IgD-negative memory B cell (primary cell): ENCODE measurements around the gene KLHL41. TPM values are rescaled to one million over a fixed set of nuclear protein-coding genes. Genes with fewer than 3 reads are reported as not detected.
"Not testable (repeated sequence)": the region's sequence is repeated elsewhere in the genome, so short reads cannot be mapped to it uniquely, and the experiment has no call there.

ENCODE experiments used
- H3K27ac Mint-ChIP-seq, 3 donors: one replicate each; pipeline ENCODE4 v1.8.0; 2020 to 2022; ENCODE audit warnings: mild to moderate bottlenecking in 3 of 3, mixed read lengths in 3 of 3, moderate library complexity in 1 of 3
- H3K27me3 Mint-ChIP-seq: one replicate; pipeline ENCODE4 v1.8.0; 2021; ENCODE audit warnings: mixed read lengths
- H3K36me3 Mint-ChIP-seq: one replicate; pipeline ENCODE4 v1.8.0; 2020; ENCODE audit warnings: mild to moderate bottlenecking, mixed read lengths
- H3K4me1 Mint-ChIP-seq, 3 donors: one replicate each; pipeline ENCODE4 v1.8.0; 2020 to 2022; ENCODE audit warnings: mixed read lengths in 3 of 3, mild to moderate bottlenecking in 1 of 3
- H3K4me3 Mint-ChIP-seq, 4 donors: one replicate each; pipeline ENCODE4 v1.8.0; 2020 to 2022; ENCODE audit warnings: mild to moderate bottlenecking in 4 of 4, mixed read lengths in 4 of 4, moderate library complexity in 3 of 4
- H3K9me3 Mint-ChIP-seq, 3 donors: one replicate each; pipeline ENCODE4 v1.8.0; 2020 to 2021; ENCODE audit warnings: mixed read lengths in 3 of 3, mild to moderate bottlenecking in 1 of 3
- polyA plus RNA-seq: library from polyadenylated mRNA; unstranded; fragments of 300-500 nt; fragmentation: Illumina TruSeq; gene quantifications from one replicate; pipeline ENCODE4 v1.2.3, GENCODE V29; 2021

The KLHL41 gene
- polyA plus RNA-seq, 1 donor from 2014 or later: not detected

DNA sequence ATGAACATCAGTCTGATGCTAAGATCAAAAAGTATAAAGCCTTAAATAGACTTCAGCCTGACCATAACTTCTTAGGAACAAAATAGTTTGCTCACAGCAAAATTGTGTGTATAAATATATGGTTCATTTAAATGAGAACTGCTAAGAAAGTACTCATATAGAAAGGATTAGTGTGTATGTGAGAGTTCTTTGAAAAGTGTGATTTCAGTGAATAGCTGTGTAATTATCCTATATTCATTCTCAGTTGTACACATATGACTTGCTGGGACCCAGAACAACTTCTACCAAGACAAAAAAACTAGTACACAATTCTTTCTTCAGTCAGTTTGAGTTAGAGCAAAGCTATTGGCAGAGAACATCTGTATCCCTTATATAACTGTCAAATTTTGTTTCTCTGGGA lies 23.0 kb upstream of the KLHL41 start:
- peaks cover 0 to 2% (median 0%) of the 10 kb centered on the region in 3 donors for H3K9me3 Mint-ChIP-seq
- H3K4me3 Mint-ChIP-seq: no peak overlapping the region
- peaks cover 3% of the 10 kb centered on the region for H3K36me3 Mint-ChIP-seq
- no peaks in the 10 kb centered on the region for H3K27me3 Mint-ChIP-seq
- H3K4me1 Mint-ChIP-seq: no peaks in the 10 kb centered on the region
- H3K27ac Mint-ChIP-seq: peak overlapping the region in 1 of 3 donors; percentile 2

DNA sequence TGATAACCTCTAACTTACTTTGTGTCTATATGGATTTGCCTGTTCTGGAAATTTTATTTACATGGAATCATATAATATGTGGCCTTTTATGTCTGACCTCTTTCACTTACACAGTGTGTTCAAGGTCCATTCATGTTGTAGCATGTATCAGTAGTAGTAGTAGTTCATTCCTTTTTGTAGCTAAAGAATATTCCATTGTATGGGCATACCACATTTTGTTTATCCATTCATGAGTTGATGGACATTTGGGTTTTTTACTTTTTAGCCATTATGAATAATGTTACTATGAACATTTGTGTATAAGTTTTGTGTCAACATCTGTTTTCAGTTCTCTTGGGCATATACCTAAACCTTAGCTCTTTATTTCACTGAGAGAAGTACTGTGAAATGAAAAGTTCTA lies 18.7 kb upstream of the KLHL41 start:
- H3K4me1 Mint-ChIP-seq: no peaks in the 10 kb centered on the region
- peaks cover 1% of the 10 kb centered on the region for H3K36me3 Mint-ChIP-seq
- no peaks in the 10 kb centered on the region for H3K27me3 Mint-ChIP-seq
- H3K4me3 Mint-ChIP-seq: no peak overlapping the region
- peaks cover 0 to 2% (median 0%) of the 10 kb centered on the region in 3 donors for H3K9me3 Mint-ChIP-seq
- no peak overlapping the region for H3K27ac Mint-ChIP-seq

DNA sequence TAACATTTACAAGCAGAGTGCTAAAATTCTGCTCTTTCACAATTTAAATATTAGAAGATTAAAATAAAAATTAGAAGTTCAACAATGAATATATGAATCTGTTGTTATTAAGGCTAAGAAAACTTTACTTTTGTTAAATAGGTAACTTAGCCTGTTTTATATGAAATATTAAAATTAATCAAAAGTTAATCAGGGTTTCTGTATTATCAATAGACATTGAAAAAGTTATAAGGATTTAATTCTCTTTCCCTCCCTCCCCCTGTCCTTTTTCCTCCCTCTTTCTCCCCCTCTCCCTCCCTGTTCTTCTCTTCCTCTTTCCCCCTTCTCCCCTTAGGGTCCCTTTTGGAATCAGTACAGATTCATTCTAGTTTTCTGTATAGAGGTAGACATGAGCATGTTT lies 18.1 kb upstream of the KLHL41 start:
- H3K36me3 Mint-ChIP-seq: peaks cover 1% of the 10 kb centered on the region
- no peak overlapping the region for H3K4me3 Mint-ChIP-seq
- H3K4me1 Mint-ChIP-seq: no peaks in the 10 kb centered on the region
- H3K27ac Mint-ChIP-seq: no peak overlapping the region
- no peaks in the 10 kb centered on the region for H3K27me3 Mint-ChIP-seq
- peaks cover 0 to 2% (median 0%) of the 10 kb centered on the region in 3 donors for H3K9me3 Mint-ChIP-seq

DNA sequence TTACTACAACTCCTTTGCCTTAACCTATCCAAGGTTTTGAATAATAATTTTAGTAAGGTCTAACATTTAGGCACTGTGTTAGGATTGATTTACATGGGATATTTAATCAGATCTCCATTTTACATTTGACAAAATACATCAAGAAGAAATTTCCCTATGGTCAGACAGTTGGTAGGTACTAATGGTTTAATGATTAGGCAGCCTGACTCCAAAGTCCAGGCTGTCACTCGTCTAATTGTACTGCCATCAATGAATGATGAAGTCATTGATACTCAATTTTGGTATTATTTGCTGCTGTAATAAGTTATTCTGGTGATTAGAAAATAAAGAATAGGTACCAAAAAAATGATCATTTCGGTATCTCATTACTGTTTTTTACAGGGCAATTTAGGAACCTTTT lies 16.1 kb upstream of the KLHL41 start:
- Mint-ChIP-seq H3K4me3 (no peak overlapping the region), H3K27me3 (no peaks in the 10 kb centered on the region), H3K36me3 (peaks cover 1% of the 10 kb centered on the region), H3K27ac (no peak overlapping the region), H3K4me1 (no peaks in the 10 kb centered on the region), H3K9me3 (peaks cover 0 to 2% (median 0%) of the 10 kb centered on the region in 3 donors)

DNA sequence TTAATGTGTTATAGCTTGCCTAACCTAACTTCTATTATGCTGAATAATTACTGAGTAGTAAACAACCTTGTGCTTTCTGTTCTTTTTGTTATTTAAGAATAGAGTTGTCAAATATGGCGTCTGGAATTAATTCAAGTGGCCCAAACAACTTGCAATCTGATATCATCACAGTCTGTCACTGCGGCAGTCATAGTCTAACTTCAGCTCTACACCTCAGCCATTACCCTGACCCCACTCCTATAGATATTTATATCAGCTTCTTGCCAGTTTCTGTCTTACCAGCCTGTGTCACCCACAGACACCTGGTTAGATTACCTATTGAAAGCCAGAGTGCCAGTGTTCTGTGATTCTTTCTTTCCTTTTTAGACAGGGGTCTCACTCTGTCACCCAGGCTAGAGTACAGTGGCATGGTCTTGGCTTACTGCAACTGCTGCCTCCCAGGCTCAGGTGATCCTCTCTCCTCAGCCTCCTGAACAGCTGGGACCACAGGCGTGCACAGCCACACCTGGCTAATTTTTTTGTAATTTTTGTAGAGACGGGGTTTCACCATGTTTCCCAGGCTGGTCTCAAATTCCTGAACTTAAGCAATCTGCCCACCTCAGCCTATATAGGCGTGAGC lies 14.1 kb upstream of the KLHL41 start:
- no peaks in the 10 kb centered on the region for H3K36me3 Mint-ChIP-seq
- H3K4me1 Mint-ChIP-seq: no peaks in the 10 kb centered on the region
- H3K9me3 Mint-ChIP-seq: peaks cover 0 to 2% (median 0%) of the 10 kb centered on the region in 3 donors
- no peak overlapping the region for H3K4me3 Mint-ChIP-seq
- no peaks in the 10 kb centered on the region for H3K27me3 Mint-ChIP-seq
- H3K27ac Mint-ChIP-seq: peak overlapping the region in 1 of 3 donors; percentile 27

DNA sequence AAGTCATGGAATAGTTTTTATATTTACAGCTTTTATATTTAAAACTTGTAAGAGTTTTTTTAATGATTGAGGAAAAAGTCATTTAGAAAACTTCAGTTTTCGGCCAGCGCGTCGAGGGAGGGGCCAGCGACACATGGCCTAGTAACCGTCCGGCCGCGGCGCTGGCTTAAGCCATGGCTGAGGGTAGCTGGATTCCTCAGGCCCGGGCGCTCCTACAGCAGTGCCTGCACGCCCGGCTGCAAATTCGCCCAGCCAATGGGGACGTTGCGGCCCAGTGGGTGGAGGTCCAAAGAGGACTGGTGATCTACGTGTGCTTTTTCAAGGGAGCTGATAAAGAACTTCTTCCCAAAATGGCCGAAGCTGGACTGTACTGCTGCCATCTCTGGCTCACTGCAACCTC lies 4.9 kb upstream of the KLHL41 start:
- Mint-ChIP-seq H3K27ac (no peak overlapping the region), H3K4me1 (peaks cover 0 to 1% (median 0%) of the 10 kb centered on the region in 3 donors), H3K36me3 (no peaks in the 10 kb centered on the region), H3K27me3 (no peaks in the 10 kb centered on the region), H3K4me3 (no peak overlapping the region), H3K9me3 (no peaks in the 10 kb centered on the region)

DNA sequence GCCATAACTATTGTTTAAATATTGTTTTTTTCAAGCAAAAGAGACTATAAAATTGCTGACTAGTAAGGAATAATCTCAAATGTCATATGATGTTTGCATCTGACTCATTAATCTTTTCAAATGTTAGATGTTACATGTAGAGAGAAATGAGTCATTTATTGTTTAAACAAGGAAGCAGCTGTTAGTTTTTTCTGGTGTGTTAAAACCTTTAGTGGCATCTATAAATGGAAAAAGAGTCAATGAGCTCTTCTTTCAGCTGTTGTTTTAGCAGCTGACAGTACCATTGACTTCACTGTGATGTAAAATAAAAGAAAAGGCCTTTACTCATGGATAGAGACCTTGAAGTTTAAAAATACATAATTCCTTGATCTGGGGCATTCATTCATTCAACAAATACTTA lies 1.8 kb upstream of the KLHL41 start:
- Mint-ChIP-seq H3K9me3 (no peaks in the 10 kb centered on the region), H3K4me3 (no peak overlapping the region), H3K36me3 (no peaks in the 10 kb centered on the region), H3K27ac (no peak overlapping the region), H3K27me3 (peaks cover 2% of the 10 kb centered on the region), H3K4me1 (peaks cover 0 to 1% (median 0%) of the 10 kb centered on the region in 3 donors)

DNA sequence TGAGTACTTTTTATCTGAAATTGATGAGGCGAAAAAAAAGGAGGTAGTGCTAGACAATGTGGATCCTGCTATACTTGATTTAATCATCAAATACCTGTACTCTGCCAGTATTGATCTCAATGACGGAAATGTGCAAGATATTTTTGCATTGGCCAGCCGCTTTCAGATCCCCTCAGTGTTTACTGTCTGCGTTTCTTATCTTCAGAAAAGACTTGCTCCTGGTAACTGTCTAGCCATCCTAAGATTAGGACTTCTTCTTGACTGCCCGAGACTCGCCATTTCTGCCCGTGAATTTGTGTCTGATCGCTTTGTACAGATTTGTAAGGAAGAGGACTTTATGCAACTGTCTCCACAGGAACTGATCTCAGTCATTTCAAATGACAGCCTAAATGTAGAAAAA lies 453 bp downstream of the KLHL41 start:
- Mint-ChIP-seq H3K9me3 (no peaks in the 10 kb centered on the region), H3K27ac (no peak overlapping the region), H3K4me3 (no peak overlapping the region), H3K27me3 (peaks cover 2% of the 10 kb centered on the region), H3K36me3 (no peaks in the 10 kb centered on the region), H3K4me1 (no peaks in the 10 kb centered on the region)

DNA sequence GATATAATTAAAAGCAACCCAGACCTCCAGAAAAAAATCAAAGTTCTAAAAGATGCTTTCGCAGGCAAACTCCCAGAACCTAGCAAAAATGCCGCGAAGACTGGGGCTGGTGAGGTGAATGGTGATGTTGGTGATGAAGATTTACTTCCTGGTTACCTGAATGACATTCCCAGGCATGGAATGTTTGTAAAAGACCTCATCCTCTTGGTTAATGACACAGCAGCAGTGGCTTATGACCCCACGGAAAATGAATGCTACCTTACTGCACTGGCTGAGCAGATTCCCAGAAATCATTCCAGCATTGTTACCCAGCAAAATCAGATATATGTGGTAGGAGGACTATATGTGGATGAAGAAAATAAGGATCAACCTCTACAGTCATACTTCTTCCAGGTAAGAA lies 994 bp downstream of the KLHL41 start:
- H3K4me1 Mint-ChIP-seq: no peaks in the 10 kb centered on the region
- peaks cover 2% of the 10 kb centered on the region for H3K27me3 Mint-ChIP-seq
- H3K36me3 Mint-ChIP-seq: no peaks in the 10 kb centered on the region
- no peak overlapping the region for H3K4me3 Mint-ChIP-seq
- no peaks in the 10 kb centered on the region for H3K9me3 Mint-ChIP-seq
- H3K27ac Mint-ChIP-seq: no peak overlapping the region

DNA sequence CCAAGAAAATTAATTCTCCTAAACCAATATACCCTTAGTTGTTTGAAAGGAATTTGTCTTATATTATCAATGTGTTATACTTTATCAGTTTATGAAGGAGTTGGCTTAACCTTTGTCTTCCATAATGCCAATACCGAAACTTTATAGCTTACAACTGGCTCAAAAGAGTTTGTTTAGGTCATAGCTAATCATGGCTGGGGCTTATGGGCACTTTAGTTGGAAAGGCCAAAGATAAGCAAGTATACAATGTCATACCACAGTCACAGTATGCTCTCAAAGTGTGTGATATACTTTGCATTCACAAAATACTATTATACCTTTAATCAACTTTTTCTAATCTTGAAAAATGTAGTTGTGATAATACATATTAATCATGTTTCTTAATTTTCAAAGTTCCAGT lies 2.3 kb downstream of the KLHL41 start:
- Mint-ChIP-seq H3K27ac (no peak overlapping the region), H3K9me3 (no peaks in the 10 kb centered on the region), H3K4me3 (no peak overlapping the region), H3K4me1 (no peaks in the 10 kb centered on the region), H3K36me3 (no peaks in the 10 kb centered on the region), H3K27me3 (peaks cover 2% of the 10 kb centered on the region)

DNA sequence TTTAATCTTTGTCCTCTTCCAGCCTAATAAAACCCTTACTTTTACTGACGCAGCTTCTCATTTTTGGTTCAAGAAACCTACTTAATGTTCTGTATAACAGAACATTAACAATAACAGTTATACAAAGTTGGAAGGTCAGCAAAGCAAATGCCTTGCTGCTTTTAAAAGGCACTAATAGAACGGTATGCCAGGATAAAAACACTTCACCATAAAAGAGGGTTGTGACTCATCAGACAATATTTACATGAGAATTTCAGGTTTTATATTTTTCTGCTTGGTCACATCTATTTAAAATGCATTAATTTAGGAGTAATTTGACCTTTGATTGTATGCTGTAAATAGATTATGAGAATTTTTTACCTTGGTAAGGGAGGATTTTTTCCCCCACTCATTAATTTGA lies 3.0 kb downstream of the KLHL41 start:
- no peak overlapping the region for H3K27ac Mint-ChIP-seq
- H3K4me3 Mint-ChIP-seq: no peak overlapping the region
- peaks cover 2% of the 10 kb centered on the region for H3K27me3 Mint-ChIP-seq
- H3K4me1 Mint-ChIP-seq: no peaks in the 10 kb centered on the region
- H3K36me3 Mint-ChIP-seq: no peaks in the 10 kb centered on the region
- H3K9me3 Mint-ChIP-seq: no peaks in the 10 kb centered on the region

DNA sequence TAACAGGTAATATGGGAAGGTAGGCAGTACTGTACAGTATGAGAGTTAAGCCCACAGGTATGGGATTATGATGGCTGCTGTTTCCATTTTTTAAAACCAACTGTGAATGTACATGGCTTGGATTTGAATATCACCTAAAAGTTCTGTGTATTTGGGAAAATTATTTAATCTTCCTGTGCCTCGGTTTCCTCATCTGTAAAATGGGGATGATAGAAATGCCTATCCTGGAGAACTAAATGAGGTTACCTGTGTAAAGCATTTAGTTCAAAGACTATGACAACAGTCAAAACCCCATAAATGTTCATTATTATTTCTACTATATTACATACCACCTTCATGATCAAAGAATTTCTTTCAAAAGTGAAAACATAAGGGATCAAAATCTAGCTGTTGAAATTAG lies 3.6 kb downstream of the KLHL41 start:
- no peak overlapping the region for H3K4me3 Mint-ChIP-seq
- H3K27ac Mint-ChIP-seq: no peak overlapping the region
- no peaks in the 10 kb centered on the region for H3K36me3 Mint-ChIP-seq

DNA sequence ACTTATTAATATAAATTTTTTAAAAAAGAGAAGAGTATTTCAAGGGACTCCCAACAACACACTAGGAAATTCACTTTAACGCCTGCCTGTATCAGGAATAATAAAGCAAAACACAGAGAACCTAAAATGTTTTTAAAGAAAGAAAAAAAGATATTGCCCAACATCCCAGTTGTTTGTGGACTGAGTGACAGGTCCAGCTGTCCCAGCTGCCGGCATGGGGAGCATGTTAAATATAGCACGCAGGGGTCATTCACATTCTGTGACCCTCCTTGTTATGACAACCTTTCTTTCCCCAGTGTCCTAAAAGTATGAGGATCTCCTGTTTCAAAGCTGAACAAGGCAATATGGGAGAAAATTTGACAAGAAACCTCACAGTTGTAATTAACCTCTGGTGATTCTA lies 4.4 kb downstream of the KLHL41 start:
- H3K27me3 Mint-ChIP-seq: peaks cover 2% of the 10 kb centered on the region
- H3K27ac Mint-ChIP-seq: no peak overlapping the region
- H3K4me3 Mint-ChIP-seq: no peak overlapping the region
- no peaks in the 10 kb centered on the region for H3K4me1 Mint-ChIP-seq
- H3K36me3 Mint-ChIP-seq: no peaks in the 10 kb centered on the region
- H3K9me3 Mint-ChIP-seq: no peaks in the 10 kb centered on the region

More for the DNA sequence above, 3.6 kb downstream of the KLHL41 start:
- H3K4me1 Mint-ChIP-seq: no peaks in the 10 kb centered on the region
- peaks cover 2% of the 10 kb centered on the region for H3K27me3 Mint-ChIP-seq
- H3K9me3 Mint-ChIP-seq: no peaks in the 10 kb centered on the region

DNA sequence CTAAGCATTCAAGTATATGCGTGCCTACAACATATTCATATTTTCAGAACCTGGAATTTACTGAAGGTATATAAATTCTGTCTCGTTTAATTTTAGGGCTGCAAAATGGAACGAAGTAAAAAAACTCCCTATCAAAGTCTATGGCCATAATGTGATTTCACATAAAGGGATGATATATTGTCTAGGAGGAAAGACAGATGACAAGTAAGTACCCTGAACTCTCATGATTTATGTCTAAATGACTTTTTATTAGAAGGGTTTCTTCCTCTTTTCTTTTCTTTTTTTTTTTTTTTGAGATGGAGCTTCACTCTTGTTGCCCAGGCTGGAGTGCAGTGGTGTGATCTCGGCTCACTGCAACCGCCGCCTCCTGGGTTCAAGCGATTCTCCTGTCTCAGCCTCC lies 5.3 kb downstream of the KLHL41 start:
- not testable (repeated sequence) for H3K9me3 Mint-ChIP-seq, H3K4me1 Mint-ChIP-seq, H3K27ac Mint-ChIP-seq, H3K4me3 Mint-ChIP-seq, H3K36me3 Mint-ChIP-seq, H3K27me3 Mint-ChIP-seq

DNA sequence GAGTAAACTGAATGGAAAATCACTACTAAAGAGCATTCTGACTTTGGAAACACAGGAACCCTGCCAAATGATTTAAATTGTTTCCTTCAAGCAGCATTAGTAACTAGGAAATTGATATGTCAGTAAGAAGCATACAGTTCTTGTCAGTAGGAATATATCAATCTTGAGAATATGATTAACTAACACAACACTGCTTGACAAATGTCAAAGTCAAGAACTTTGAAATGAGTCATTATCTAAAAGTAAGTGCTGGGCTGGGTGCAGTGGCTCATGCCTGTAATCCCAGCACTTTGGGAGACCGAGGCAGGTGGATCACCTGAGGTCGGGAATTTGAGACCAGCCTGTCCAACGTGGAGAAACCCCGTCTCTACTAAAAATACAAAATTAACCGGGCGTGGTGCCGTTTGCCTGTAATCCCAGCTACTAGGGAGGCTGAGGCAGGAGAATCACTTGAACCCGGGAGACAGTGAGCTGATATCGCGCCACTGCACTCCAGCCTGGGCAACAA lies 7.0 kb downstream of the KLHL41 start:
- peak overlapping the region in 1 of 4 donors; percentile 28 for H3K4me3 Mint-ChIP-seq
- H3K27me3 Mint-ChIP-seq, H3K9me3 Mint-ChIP-seq: not testable (repeated sequence)

DNA sequence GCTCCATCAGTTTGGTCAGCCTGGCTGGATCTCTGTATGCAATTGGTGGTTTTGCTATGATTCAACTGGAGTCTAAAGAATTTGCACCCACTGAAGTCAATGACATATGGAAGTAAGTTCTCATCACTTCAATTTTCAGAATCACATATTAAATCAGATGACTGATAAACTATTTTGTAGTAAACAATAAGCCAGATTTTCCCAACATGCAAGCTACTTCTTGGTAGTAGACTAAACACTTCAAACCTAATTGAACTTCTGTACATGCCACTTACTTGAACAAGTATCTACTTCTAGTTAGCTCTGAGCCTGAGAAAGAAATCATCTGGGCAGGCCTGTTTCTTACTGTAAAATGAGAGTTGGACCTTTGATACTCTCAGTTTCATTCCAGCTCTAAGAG lies 11.4 kb downstream of the KLHL41 start:
- Mint-ChIP-seq H3K4me3 (no peak overlapping the region), H3K27ac (no peak overlapping the region), H3K27me3 (no peaks in the 10 kb centered on the region), H3K9me3 (no peaks in the 10 kb centered on the region), H3K36me3 (no peaks in the 10 kb centered on the region), H3K4me1 (no peaks in the 10 kb centered on the region)

More for the DNA sequence above, 7.0 kb downstream of the KLHL41 start:
- H3K36me3 Mint-ChIP-seq, H3K27ac Mint-ChIP-seq, H3K4me1 Mint-ChIP-seq: not testable (repeated sequence)
